ENCODE measurements around the gene WWC1.

The WWC1 gene

DNA sequence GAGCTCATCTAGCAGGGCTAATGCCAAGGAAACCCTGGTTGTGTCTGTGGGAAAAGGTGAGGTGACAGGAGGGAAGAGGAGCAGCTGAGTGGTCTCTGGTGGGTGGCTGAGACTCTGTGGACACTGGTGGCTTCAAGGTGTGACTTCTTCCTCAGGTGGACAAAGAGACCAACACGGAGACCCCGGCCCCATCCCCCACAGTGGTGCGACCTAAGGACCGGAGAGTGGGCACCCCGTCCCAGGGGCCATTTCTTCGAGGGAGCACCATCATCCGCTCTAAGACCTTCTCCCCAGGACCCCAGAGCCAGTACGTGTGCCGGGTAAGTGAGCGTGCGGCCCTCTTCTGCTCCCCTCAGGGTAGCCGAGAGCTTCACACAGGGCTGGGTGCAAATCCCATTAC is 163.8 kb downstream of the WWC1 start:
- no peaks in the 10 kb centered on the region for H3K27me3 Mint-ChIP-seq
- H3K4me1 Mint-ChIP-seq (ENCODE audit: low read depth), result no peaks in the 10 kb centered on the region
- H3K9me3 Mint-ChIP-seq, result peaks cover 3% of the 10 kb centered on the region
- H3K4me3 Mint-ChIP-seq, result no peak overlapping the region
- H3K27ac Mint-ChIP-seq, result no peak overlapping the region
- H3K36me3 Mint-ChIP-seq (ENCODE audit: low read depth), result no peaks in the 10 kb centered on the region

DNA sequence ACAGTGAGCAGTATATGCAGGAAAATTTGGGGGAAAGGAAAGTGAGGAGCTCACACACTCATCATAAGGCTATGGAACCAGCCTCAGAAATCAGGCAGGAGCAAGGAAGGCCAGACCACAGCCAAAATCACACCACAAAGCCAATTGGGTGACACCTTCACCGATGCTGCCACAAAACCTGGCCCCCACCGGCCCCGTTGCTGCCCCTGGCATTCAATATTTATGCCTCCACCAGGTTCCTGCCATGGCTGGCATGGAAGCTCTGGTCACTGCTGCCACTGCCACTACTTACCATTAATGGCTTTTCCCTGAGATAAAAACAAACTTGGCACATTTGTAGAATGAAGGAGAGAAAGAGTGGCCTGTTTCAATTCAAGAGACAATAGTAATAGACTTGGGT is 166.1 kb downstream of the WWC1 start:
- no peak overlapping the region for H3K4me3 Mint-ChIP-seq
- H3K36me3 Mint-ChIP-seq (ENCODE audit: low read depth), result no peaks in the 10 kb centered on the region
- peaks cover 3% of the 10 kb centered on the region for H3K9me3 Mint-ChIP-seq
- no peaks in the 10 kb centered on the region for H3K27me3 Mint-ChIP-seq
- no peak overlapping the region for H3K27ac Mint-ChIP-seq
- H3K4me1 Mint-ChIP-seq (ENCODE audit: low read depth), result no peaks in the 10 kb centered on the region

DNA sequence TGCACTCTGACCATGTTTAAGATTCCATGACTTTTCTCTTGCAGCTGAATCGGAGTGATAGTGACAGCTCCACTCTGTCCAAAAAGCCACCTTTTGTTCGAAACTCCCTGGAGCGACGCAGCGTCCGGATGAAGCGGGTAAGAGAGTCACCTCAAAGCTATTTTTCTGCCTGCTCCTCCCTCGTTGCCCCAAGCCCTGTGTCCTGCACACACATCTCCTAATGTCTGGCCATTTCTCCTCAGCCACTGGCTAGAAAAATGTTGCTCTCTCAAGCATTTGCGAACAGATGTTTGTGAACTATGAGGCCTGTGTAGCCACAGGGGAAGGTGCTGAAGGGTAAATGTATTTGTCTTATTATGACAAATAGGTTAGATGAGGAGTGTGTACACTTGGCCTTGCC is 169.2 kb downstream of the WWC1 start:
- no peaks in the 10 kb centered on the region for H3K27me3 Mint-ChIP-seq
- no peaks in the 10 kb centered on the region for H3K4me1 Mint-ChIP-seq (ENCODE audit: low read depth)

DNA sequence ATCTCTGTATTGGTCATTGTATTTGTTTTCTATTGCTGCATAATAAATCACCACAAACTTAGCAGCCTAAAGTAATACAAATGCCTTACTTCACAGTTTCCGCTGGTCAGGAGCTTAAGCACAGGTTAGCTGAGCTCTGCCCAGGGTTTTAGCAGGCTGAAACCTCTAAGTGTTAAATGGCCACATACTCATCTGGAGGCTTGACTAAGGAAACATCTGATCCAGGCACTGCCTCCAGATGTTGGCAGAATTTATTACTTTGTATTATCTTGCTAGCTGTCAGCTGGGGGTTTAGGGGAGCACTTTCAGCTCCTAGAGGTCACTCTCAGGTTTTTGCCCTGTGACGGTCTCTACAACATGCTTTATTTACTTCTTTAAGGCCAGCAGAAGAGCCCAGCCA is 171.6 kb downstream of the WWC1 start:
- H3K36me3 Mint-ChIP-seq (ENCODE audit: low read depth), result no peaks in the 10 kb centered on the region
- H3K4me3 Mint-ChIP-seq, result no peak overlapping the region
- peaks cover 3% of the 10 kb centered on the region for H3K9me3 Mint-ChIP-seq
- no peaks in the 10 kb centered on the region for H3K27me3 Mint-ChIP-seq
- no peaks in the 10 kb centered on the region for H3K4me1 Mint-ChIP-seq (ENCODE audit: low read depth)
- no peak overlapping the region for H3K27ac Mint-ChIP-seq

More for the DNA sequence above, 169.2 kb downstream of the WWC1 start:
- Mint-ChIP-seq H3K9me3 (peaks cover 3% of the 10 kb centered on the region), H3K36me3 (ENCODE audit: low read depth) (no peaks in the 10 kb centered on the region), H3K27ac (no peak overlapping the region), H3K4me3 (no peak overlapping the region)

DNA sequence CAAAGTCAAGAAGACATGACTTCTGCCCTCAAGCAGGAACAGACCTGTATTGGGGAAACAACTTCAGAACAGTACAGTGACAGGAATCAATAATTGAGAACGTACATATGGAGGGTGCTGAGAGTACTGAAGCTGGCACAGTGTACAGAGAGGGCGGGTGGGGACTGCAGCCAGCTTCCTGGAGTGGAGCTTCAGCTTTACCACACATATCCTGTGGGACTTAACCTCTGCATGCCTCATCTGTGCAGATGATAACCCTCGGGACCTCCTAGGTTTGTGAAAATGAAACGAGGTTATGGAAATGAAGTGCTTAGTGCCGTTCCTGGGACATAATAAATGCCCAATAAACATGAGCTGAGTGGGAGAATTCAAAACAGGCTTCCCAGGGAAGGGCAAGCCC is 172.8 kb downstream of the WWC1 start:
- Mint-ChIP-seq H3K4me3 (no peak overlapping the region), H3K27me3 (no peaks in the 10 kb centered on the region), H3K9me3 (no peaks in the 10 kb centered on the region), H3K27ac (no peak overlapping the region), H3K4me1 (ENCODE audit: low read depth) (no peaks in the 10 kb centered on the region), H3K36me3 (ENCODE audit: low read depth) (no peaks in the 10 kb centered on the region)

DNA sequence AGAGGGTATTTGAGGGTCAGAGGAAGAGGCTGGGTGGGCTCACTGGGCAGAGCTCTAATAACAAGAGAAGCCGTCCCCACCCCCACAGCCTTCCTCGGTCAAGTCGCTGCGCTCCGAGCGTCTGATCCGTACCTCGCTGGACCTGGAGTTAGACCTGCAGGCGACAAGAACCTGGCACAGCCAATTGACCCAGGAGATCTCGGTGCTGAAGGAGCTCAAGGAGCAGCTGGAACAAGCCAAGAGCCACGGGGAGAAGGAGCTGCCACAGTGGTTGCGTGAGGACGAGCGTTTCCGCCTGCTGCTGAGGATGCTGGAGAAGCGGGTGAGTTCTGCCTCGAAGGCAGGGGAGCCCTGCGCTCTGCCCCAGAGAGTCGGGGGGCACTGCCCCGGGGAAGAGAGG is 173.2 kb downstream of the WWC1 start:
- H3K27ac Mint-ChIP-seq, result no peak overlapping the region
- no peaks in the 10 kb centered on the region for H3K36me3 Mint-ChIP-seq (ENCODE audit: low read depth)
- H3K4me3 Mint-ChIP-seq, result no peak overlapping the region
- H3K9me3 Mint-ChIP-seq, result no peaks in the 10 kb centered on the region
- no peaks in the 10 kb centered on the region for H3K27me3 Mint-ChIP-seq
- H3K4me1 Mint-ChIP-seq (ENCODE audit: low read depth), result no peaks in the 10 kb centered on the region

DNA sequence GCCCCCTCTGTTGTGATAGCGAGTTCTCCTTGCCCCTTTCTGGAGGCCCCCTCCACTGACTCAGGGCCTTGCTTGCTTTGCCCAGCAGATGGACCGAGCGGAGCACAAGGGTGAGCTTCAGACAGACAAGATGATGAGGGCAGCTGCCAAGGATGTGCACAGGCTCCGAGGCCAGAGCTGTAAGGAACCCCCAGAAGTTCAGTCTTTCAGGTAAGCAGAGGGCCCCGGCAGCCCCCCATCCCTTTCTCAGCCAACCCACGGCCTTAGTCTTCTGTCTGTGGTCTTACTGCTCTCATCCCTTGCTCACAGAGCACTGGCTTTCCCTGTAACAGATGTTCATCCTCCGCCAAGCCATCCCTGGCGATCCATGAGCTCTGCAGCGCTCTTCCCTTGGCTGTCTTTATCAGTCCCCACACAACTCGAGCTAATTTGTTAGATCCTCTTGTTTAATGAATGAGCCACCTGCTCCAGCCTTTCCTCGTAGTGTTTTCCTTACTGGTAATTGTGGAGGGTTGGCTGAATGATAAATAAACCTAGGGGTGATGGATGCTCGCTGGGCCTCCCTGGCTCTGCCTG is 176.4 kb downstream of the WWC1 start:
- Mint-ChIP-seq H3K4me3 (no peak overlapping the region), H3K27ac (no peak overlapping the region)

DNA sequence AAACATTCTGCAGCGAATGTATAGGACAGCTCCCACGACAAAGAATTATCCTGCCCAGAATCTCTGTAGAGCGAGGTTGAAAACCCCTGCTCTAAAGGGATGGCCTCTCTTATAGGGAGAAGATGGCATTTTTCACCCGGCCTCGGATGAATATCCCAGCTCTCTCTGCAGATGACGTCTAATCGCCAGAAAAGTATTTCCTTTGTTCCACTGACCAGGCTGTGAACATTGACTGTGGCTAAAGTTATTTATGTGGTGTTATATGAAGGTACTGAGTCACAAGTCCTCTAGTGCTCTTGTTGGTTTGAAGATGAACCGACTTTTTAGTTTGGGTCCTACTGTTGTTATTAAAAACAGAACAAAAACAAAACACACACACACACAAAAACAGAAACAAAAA is 177.4 kb downstream of the WWC1 start:
- Mint-ChIP-seq H3K27me3 (peaks cover 4% of the 10 kb centered on the region), H3K4me3 (no peak overlapping the region), H3K9me3 (no peaks in the 10 kb centered on the region), H3K27ac (no peak overlapping the region), H3K36me3 (ENCODE audit: low read depth) (no peaks in the 10 kb centered on the region), H3K4me1 (ENCODE audit: low read depth) (no peaks in the 10 kb centered on the region)

More for the DNA sequence above, 176.4 kb downstream of the WWC1 start:
- peaks cover 3% of the 10 kb centered on the region for H3K27me3 Mint-ChIP-seq
- H3K9me3 Mint-ChIP-seq, result no peaks in the 10 kb centered on the region
- no peaks in the 10 kb centered on the region for H3K36me3 Mint-ChIP-seq (ENCODE audit: low read depth)
- no peaks in the 10 kb centered on the region for H3K4me1 Mint-ChIP-seq (ENCODE audit: low read depth)

DNA sequence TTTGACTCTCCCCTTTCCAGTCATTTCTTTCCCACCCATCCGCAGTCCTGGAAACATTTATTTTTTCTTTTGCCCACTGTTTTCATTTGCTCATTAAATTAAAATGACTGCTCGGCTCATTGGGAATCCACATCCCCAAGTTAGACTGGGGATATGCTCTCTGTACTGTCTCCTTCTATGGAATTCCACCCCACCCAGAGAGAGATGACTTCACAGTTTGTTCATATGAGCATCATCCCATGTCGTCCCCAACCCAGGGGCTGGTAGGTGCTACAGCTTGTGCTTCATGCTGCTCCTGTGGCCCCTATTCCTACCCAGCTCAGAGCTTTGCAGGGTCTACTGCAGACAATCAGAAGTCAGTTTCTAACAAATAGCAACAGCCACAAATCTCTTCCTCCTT is 178.4 kb downstream of the WWC1 start:
- H3K4me3 Mint-ChIP-seq, result no peak overlapping the region
- no peaks in the 10 kb centered on the region for H3K9me3 Mint-ChIP-seq
- no peaks in the 10 kb centered on the region for H3K4me1 Mint-ChIP-seq (ENCODE audit: low read depth)
- H3K27me3 Mint-ChIP-seq, result peaks cover 4% of the 10 kb centered on the region
- no peak overlapping the region for H3K27ac Mint-ChIP-seq
- H3K36me3 Mint-ChIP-seq (ENCODE audit: low read depth), result no peaks in the 10 kb centered on the region

DNA sequence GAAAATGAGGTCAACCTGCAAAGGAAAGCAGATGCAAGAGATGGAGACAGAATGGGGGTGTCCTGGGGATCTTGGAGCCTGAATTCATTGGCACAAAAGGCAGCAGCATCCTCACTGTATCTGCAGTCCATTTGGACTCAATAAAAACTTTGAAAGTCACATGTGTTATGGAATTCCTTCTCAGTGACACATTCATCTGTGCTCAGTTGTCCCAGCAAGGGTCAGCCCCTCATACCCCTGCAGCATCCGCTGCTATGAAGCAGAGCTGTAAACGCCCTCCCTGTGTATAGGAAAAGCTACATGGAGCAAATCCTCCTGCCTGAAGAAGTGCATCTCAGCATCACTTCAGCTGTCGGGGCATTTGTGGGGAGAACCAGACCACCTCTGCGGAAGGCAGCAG is 180.3 kb downstream of the WWC1 start:
- Mint-ChIP-seq H3K4me1 (ENCODE audit: low read depth) (no peaks in the 10 kb centered on the region), H3K27me3 (peaks cover 4% of the 10 kb centered on the region), H3K36me3 (ENCODE audit: low read depth) (no peaks in the 10 kb centered on the region), H3K9me3 (no peaks in the 10 kb centered on the region), H3K4me3 (no peak overlapping the region), H3K27ac (no peak overlapping the region)

DNA sequence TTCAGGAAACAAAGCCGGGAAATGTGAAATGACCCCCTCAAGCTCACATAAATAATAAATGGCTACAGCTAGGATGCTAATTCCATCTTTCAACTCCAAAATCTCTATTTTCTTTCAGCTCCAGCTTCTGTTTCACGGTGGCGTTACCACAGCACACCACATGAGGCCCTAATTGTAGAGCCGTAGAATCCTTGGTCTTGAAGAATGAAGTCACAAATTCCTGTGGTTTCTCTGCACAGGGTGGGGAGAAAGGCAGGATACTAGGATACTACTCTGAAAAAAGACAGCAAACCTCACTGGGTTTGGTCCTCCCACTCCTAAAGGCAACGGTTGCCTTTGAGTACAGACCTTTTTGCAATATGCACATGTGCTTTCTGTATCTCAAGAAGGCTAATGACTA is 180.9 kb downstream of the WWC1 start:
- no peaks in the 10 kb centered on the region for H3K36me3 Mint-ChIP-seq (ENCODE audit: low read depth)
- no peaks in the 10 kb centered on the region for H3K9me3 Mint-ChIP-seq
- H3K4me1 Mint-ChIP-seq (ENCODE audit: low read depth), result no peaks in the 10 kb centered on the region
- H3K27me3 Mint-ChIP-seq, result peaks cover 4% of the 10 kb centered on the region
- no peak overlapping the region for H3K27ac Mint-ChIP-seq
- no peak overlapping the region for H3K4me3 Mint-ChIP-seq

DNA sequence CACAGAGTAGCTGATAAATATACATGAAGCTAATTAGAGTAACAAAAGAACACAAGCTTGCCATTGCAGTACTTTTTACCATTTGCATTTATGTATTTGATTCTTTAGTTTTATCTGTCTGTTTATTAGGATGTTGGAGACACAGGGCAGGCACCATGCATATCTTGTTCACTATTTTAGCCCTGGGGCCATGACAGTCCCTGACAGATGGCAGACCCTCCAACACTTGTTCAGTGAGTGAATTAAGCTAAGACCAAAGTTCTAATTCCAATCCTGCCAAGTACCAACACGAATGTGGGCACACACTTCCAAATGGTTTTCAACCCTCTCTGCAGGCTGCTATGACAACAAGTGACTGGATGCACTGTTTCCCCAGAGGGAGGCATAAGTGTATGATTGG is 182.9 kb downstream of the WWC1 start:
- Mint-ChIP-seq H3K4me3 (no peak overlapping the region), H3K9me3 (no peaks in the 10 kb centered on the region), H3K27me3 (peaks cover 11% of the 10 kb centered on the region), H3K27ac (no peak overlapping the region), H3K4me1 (ENCODE audit: low read depth) (no peaks in the 10 kb centered on the region), H3K36me3 (ENCODE audit: low read depth) (no peaks in the 10 kb centered on the region)

DNA sequence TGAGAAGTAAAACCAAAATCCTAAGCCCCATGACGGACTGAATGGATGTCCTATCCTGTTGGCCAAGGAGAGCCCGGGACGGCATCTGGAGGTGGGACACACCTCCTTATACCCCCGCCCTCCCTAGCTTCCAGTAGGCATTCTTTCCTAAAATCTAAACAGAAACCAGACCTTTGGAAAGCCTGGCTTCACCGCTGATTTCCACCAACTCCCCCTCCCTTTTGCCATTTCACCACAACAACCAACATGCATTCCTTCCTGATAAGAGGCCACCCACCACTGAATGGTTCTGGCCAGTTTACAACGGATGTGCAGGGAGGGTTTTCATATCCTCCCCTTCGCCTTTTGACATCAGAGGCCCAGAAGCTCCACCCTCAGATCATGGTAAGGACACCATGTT is 185.6 kb downstream of the WWC1 start:
- Mint-ChIP-seq H3K4me1 (ENCODE audit: low read depth) (no peaks in the 10 kb centered on the region), H3K36me3 (ENCODE audit: low read depth) (no peaks in the 10 kb centered on the region), H3K4me3 (no peak overlapping the region), H3K27me3 (peaks cover 11% of the 10 kb centered on the region), H3K27ac (no peak overlapping the region), H3K9me3 (no peaks in the 10 kb centered on the region)

DNA sequence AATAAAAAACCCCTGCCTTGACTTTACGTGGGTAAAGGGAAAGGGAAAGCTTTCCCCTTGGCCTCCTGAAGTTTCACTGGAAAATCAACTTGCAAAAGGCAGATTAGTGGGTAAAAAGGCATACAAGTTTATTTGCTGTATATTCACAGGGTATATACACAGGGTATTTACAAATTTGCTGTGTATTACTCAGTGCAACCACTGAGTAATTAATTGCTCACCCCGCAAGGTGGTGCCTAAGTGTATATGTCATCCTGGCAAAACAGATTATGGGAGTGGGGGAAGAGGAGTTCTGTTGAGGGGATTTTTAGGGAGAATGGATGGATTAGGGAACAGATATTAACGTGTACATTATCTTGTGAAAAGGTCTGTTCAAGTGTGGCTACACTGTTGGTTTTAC is 187.7 kb downstream of the WWC1 start:
- Mint-ChIP-seq H3K4me1 (ENCODE audit: low read depth) (no peaks in the 10 kb centered on the region), H3K27ac (no peak overlapping the region), H3K36me3 (ENCODE audit: low read depth) (no peaks in the 10 kb centered on the region), H3K4me3 (no peak overlapping the region), H3K9me3 (no peaks in the 10 kb centered on the region), H3K27me3 (peaks cover 8% of the 10 kb centered on the region)

DNA sequence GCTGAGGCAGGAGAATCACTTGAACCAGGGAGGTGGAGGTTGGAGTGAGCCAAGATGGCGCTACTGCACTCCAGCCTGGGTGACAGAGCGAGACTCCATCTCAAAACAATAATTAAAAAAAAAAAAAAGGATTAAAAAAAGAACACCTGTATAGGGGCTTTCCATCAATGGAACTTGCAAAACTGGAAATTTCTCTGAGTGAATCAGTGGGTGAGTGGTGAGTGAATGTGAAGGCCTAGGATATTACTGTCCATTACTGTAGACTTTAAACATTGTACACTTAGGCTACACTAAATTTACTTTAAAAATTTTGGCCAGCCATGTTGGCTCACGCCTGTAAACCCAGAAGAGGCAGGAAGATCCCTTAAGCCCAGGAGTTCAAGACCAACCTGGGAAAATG is 189.2 kb downstream of the WWC1 start:
- H3K27me3 Mint-ChIP-seq, result peaks cover 8% of the 10 kb centered on the region
- peaks cover 7% of the 10 kb centered on the region for H3K4me1 Mint-ChIP-seq (ENCODE audit: low read depth)
- no peaks in the 10 kb centered on the region for H3K9me3 Mint-ChIP-seq
- H3K36me3 Mint-ChIP-seq (ENCODE audit: low read depth), result no peaks in the 10 kb centered on the region
- H3K4me3 Mint-ChIP-seq, result no peak overlapping the region
- no peak overlapping the region for H3K27ac Mint-ChIP-seq

DNA sequence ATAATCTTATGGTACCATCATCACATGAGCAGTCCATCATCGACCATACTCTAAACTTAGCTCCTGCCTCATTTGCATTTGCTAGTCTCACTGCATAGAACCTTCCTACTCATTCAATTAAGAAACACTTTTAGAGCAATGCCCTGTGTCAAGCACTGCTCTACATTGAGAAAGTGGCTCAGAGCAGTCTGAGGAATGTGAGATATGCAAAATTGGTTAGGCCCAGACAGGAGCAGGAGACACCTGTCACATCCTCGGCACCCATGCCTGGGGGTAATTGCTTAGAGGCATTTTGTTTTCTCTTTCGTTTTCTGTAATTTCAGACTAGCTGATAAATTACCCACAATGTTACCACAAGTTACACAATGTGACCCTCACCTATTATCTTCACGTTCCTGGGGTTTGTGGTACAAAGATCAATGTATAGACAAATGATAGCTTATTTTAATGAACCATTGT is 189.9 kb downstream of the WWC1 start:
- Mint-ChIP-seq H3K27me3 (peaks cover 8% of the 10 kb centered on the region), H3K4me1 (ENCODE audit: low read depth) (peaks cover 14% of the 10 kb centered on the region), H3K27ac (no peak overlapping the region), H3K4me3 (no peak overlapping the region), H3K9me3 (no peaks in the 10 kb centered on the region), H3K36me3 (ENCODE audit: low read depth) (no peaks in the 10 kb centered on the region)

Measured in stimulated activated naive CD8-positive, alpha-beta T cell treated with anti-CD3 and anti-CD28 coated beads, Interleukin-15, Interleukin-2, amounts not matched to agents 100 ng/mL and 50 ng/mL, for 24 hours (primary cell).